H7 (cell line): ENCODE results near the gene CECR2. TPM values are rescaled to one million over a fixed set of nuclear protein-coding genes. Genes with fewer than 3 reads are reported as not detected.

ENCODE experiments used
- total RNA-seq: library from RNA; depleted of rRNA; stranded (reverse); fragments of >200 nt; shearing (Covaris generic); gene quantifications from 2 replicates; pipeline ENCODE4 v1.2.3, GENCODE V29; 2014; rRNA removed

CECR2 gene
- total RNA-seq, 1 experiment from 2014 or later: 50.0 TPM

Other genes with a start within 250 kb of the CECR2 start
- 2.2 and 2.3 TPM in 2 replicates for gene TMEM121B, start 248.1 kb upstream of the CECR2 start, total RNA-seq
- gene HDHD5, start 210.2 kb upstream of the CECR2 start, total RNA-seq: 127 and 142 TPM in 2 replicates
- gene ADA2, start 150.0 kb upstream of the CECR2 start, total RNA-seq: 29.1 and 36.0 TPM in 2 replicates
- gene SLC25A18, start 194.0 kb downstream of the CECR2 start, total RNA-seq: 0.66 and 0.81 TPM in 2 replicates